A172 (cell line): ENCODE measurements around the gene FMC1. TPM values are rescaled to one million over a fixed set of nuclear protein-coding genes. Genes with fewer than 3 reads are reported as not detected.
A peak's percentile ranks its signal among the peaks of the same experiment; 100 is the strongest.
"Not testable (repeated sequence)": the region's sequence is repeated elsewhere in the genome, so short reads cannot be mapped to it uniquely, and the experiment has no call there.

Experiments used
- DNase-seq: peaks from one replicate; pipeline ENCODE4 v3.0.0-alpha.2; 2015; ENCODE audit warnings: low spot score
- total RNA-seq: library from RNA; depleted of rRNA; stranded (reverse); fragments of >200 nt; shearing (Covaris generic); gene quantifications from 2 replicates; pipeline ENCODE4 v1.2.3, GENCODE V29; 2014

Gene FMC1
- total RNA-seq, 1 experiment from 2014 or later, result 4.9 TPM

DNA sequence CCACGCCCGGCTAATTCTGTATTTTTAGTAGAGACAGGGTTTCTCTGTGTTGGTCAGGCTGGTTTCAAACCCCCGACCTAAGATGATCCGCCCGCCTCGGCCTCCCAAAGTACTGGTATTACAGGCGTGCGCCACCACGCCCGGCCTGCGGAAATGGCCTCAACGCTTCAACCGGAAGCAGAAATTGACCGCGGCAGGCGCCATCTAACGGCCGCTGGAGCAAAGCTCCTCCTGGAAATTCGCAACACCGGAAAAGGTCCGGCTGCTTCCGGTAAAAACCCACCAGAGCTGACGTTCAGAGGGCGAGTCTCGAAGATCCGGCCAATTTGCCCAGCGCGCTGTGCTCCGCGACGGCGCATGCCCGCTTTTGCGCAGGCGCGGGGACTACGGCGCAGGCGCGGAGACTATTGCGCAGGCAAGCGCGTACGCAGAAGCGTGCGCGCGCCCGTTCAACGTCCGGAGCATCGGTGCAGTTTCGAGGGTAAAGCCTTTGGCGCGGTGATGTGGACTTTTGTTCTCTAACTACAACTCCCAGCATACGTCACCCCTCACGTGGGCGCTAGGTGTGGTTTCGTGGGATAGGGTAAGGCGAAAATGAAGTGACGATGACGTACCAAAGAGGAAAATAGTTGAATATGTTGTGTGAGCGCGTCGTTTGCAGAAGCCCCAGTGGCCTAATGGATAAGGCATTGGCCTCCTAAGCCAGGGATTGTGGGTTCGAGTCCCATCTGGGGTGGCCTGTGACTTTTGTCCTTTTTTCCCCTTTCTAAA is 915 bp upstream of the FMC1 start:
- DNase-seq, result peak; percentile 98

DNA sequence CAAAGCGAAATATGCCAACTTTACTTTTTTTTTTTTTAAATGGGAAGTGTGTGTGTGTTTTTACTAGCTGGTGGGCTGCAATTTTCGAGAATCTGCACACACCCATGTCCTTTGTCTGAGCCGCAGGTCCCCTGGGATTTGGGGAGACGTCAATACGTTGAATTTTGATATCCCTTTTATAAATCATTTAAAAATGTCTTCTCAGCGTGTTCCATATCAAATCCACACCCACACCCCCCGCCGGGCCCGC is 404 bp upstream of the FMC1 start:
- no peak for DNase-seq

DNA sequence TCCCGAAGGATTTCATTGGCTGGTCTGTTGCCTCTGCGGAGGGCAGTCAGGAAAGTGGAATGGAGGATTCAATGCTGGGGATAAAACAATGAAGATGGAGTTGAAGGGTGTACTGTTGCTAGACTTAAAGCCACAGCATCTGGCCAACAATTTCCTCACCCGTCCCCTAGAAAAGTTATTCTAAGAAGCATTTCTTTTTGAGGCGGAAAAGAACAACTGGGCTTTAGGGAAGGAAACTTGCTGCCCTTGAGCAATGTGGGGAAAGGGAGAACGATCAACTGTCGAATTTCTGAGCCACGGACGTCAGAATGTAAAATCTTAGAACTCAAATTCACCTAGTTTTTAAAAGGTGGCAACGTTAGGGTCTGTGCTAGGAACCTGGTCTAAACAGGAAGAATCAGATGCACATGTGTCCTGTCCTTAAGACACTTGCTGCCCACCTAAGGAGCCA is 664 bp downstream of the FMC1 start:
- DNase-seq, result no peak

- DNase-seq, result no peak
Measured at GRCh38 chr7:139345042-139345441, 3.9 kb downstream of the FMC1 start.

DNA sequence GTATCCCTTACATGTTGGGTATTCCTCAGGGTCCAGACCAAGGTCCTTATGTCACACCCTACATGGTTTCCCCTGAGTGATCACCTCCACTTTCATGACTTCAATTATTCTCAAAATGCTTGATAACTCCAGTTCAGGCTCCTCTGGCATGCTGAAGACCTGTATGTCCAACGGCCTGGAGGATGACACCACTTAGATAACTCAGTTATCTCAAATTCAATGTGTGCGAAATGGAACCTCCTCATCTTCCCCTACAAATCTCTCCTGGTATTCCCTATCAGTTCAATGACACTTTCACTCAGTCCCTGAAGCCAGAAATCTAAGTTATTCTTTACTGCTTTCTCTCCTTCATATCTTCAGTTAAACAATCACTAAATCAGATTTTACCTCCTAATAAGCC is 9.9 kb downstream of the FMC1 start:
- DNase-seq, result no peak

DNA sequence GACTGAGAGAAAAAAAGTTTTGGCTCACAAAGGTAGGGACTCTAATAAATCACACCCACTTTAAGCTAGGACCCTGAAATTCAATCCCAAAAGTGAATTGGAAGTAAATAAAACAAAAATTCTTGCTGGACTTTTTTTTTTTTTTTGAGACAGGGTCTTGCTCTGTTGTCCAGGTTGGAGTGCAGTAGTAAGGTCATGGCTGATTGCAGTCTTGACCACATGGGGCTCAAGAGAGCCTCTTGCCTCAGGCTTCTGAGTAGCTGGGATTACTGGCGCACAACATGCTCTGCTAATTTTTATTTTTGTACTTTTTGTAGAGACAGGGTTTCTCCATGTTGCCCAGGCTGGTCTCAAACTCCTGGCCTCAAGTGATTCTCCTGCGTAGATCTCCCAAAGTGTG is 13.6 kb downstream of the FMC1 start:
- DNase-seq, result no peak

- no peak for DNase-seq
Measured at GRCh38 chr7:139355320-139355719, 14.2 kb downstream of the FMC1 start.

GRCh38 chr7:139357729-139358506 is 16.8 kb downstream of the FMC1 start:
- DNase-seq, result not testable (repeated sequence)

DNA sequence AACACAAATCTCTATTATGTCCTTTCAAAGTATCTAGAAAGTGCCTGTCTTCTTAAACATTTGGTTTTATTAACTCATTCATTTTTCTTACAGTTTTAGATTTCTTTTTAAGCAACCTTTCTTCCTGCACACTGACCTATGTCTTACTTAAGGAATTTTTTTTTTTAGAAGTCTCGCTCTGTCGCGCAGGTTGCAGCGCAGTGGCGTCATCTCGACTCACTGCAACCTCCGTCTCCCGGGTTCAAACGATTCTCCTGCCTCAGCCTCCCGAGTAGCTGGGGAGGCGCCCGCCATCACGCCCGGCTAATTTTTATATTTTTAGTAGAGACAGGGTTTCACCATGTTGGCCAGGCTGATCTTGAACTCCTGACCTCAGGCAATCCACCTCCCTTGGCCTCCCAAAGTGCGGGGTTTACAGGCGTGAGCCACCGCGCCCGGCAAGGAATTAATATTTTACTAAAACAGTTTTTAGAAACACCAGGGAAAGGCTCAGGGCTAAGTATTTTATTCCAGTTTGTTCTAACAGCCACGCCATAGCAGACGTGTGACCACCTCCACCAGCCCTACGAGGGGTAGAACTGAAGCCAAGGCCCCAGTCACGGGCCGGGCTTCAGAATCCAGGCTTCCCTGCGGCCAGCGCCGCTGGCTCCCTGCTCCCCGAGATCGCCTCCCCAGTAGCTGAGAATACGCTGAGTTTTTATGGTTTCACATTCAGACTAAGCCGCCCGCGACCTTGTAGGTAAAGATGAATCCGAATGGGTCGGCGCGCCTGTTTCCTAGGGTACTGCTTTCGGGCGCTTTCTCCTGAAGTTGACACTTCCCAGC is 17.6 kb downstream of the FMC1 start:
- peak; percentile 21 for DNase-seq

DNA sequence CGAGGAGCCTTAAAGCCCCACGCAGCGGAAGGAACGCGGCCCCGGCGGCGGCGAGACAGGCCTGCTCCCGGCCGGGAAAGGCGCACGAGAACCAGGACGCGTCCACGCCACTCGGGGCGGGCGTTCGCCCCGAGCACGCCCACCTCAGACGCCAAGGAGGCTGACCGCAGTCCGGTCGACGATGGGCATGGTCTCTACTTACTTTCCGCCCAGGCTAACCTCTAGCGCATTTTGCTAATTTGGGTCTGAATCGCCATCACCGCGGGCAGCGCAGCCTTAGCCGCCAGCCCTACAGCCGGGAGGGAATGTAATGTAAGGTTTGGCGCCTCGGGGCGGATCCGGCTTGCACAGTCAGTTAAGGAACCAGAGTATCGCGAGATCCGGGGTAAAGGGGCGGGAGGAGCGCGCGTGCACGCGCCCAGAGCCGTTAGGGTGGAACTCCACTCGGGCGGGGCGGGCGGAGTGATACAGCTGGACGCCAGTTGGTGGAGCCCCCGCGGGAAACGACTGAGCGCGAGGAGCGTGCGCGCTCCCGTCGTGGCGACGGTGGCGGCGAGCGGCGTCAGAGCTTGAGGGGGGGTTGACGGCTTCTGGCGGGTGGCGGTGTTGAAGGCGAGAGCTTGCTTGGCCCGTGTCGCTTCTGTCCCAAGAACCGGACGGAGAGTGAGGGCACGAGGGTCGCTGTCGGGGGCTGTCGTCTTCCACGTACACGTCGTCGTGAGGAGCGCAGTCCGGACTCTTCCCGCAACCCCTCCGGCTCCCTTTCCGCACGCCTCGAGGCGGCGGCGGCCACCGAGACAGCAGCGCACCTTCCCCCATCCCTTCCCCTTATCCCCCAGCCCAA is 18.5 kb downstream of the FMC1 start, which contains the start of gene LUC7L2:
Gene LUC7L2, plus strand, starts transcription at position 529 of the 844 bp plus-strand sequence. CDS start 368 bp downstream, outside the sequence.
- peak; percentile 96 for DNase-seq

GRCh38 chr7:139360210-139360947 is 19.2 kb downstream of the FMC1 start:
- peak; percentile 88 for DNase-seq

- DNase-seq, result no peak
Measured at GRCh38 chr7:139360948-139361307, 19.8 kb downstream of the FMC1 start.

- no peak for DNase-seq
Measured at GRCh38 chr7:139361523-139361922, 20.4 kb downstream of the FMC1 start.

GRCh38 chr7:139362302-139362701 is 21.2 kb downstream of the FMC1 start:
- DNase-seq, result no peak

- no peak for DNase-seq
Measured at GRCh38 chr7:139362981-139363380, 21.8 kb downstream of the FMC1 start.

GRCh38 chr7:139365336-139365735 is 24.2 kb downstream of the FMC1 start:
- no peak for DNase-seq

DNA sequence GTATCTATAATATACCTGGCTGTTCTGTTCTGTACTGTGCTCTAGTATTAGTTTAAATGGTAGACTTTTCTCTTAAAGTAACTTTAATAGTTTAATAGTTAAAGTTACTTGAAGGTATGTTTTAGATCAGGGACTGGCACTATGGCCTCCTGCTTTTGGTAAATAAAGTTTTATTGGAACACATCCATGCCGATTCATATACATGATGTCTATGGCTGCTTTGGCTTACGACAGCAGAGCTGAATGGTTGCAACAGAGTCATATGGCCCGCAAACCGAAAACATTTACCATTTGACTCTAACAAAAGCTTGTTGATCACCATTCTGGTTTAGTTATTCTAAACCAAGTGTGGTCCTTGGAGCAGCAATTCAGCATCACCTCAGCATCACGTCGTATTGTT is 25.3 kb downstream of the FMC1 start:
- DNase-seq, result no peak

DNA sequence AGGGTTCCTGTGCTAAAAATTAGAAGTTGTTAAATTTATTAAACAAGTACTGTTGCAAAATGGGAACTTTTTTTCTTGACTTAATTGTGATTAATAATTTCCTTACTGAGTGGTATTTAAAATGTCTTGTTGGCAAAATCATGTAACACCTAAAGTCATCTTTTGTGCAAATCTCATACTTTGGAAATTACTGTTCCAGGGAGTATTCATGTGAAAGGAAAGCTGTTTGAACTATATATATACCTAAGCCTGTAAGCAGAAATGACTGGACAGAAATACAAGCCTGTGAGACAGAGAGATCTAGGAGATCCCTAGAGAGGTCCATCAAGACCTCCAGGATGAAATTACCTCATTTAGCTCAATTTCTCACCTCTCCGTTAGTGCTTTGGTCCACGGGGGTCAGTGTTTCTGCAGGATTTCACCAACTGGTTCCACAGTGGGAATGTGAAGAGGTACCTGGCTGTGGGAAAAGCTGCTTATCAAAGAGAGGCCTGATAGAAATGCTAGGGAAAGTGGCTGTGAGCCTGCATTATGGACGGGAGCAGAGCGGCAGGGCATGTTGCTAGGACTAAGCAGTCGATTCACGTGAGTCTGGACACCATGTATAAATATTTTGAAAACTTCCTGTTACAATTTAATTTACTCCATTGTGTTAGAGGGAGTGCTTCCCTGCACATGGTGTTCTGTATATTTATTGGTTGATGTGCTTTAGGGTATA is 26.5 kb downstream of the FMC1 start:
- no peak for DNase-seq

- DNase-seq, result no peak
Measured at GRCh38 chr7:139370301-139370942, 29.3 kb downstream of the FMC1 start.

GRCh38 chr7:139370943-139371313 is 29.8 kb downstream of the FMC1 start:
- no peak for DNase-seq
